Glutamatergic neuron (in vitro differentiated cells): ENCODE measurements around the gene PLEKHM3. TPM values are rescaled to one million over a fixed set of nuclear protein-coding genes. Genes with fewer than 3 reads are reported as not detected.
"Not testable (repeated sequence)": the region's sequence is repeated elsewhere in the genome, so short reads cannot be mapped to it uniquely, and the experiment has no call there.

Experiments used
- DNase-seq: peaks from one replicate; pipeline ENCODE4 v3.0.0; 2022
- H3K27ac Mint-ChIP-seq: one replicate; pipeline ENCODE4 v1.8.0; 2020; ENCODE audit warnings: mild to moderate bottlenecking, mixed read lengths, inconsistent platforms; ENCODE audit not compliant: unreplicated experiment
- H3K27me3 Mint-ChIP-seq: one replicate; pipeline ENCODE4 v1.8.0; 2020; ENCODE audit warnings: mild to moderate bottlenecking, moderate library complexity, mixed read lengths, inconsistent platforms; ENCODE audit not compliant: unreplicated experiment
- H3K36me3 Mint-ChIP-seq: one replicate; pipeline ENCODE4 v1.8.0; 2020; ENCODE audit warnings: mild to moderate bottlenecking, mixed read lengths, inconsistent platforms; ENCODE audit not compliant: unreplicated experiment
- H3K4me1 Mint-ChIP-seq: one replicate; pipeline ENCODE4 v1.8.0; 2020; ENCODE audit warnings: mild to moderate bottlenecking, low read depth, mixed read lengths, inconsistent platforms; ENCODE audit not compliant: unreplicated experiment
- H3K4me3 Mint-ChIP-seq: one replicate; pipeline ENCODE4 v1.8.0; 2020; ENCODE audit warnings: mild to moderate bottlenecking, mixed read lengths, inconsistent platforms; ENCODE audit not compliant: unreplicated experiment
- H3K9me3 Mint-ChIP-seq: one replicate; pipeline ENCODE4 v1.8.0; 2020; ENCODE audit warnings: mild to moderate bottlenecking, moderate library complexity, mixed read lengths, inconsistent platforms; ENCODE audit not compliant: unreplicated experiment
- CTCF ChIP-seq: fragments of 200-600 bp; sonication (generic); IDR thresholded peaks from one replicate; pipeline ENCODE4 v1.5.0; 2021; ENCODE audit not compliant: partially characterized antibody, unreplicated experiment
- total RNA-seq: library from RNA; stranded (reverse); fragmentation: NEBNext Ultra II Directional; extraction: Animal tissue kit (Norgen Biotek cat#: 25700); gene quantifications from one replicate; pipeline ENCODE4 v1.2.1, GENCODE V29; 2021; ENCODE audit not compliant: unreplicated experiment

Gene PLEKHM3
- total RNA-seq, 1 donor from 2014 or later: 19.5 TPM

- Mint-ChIP-seq H3K9me3 (no peaks in the 10 kb centered on the region), H3K27me3 (no peaks in the 10 kb centered on the region), H3K4me1 (peaks cover 8% of the 10 kb centered on the region), H3K4me3 (no peak overlapping the region), H3K27ac (no peak overlapping the region), H3K36me3 (no peaks in the 10 kb centered on the region)
- DNase-seq: no peak
- TF ChIP-seq CTCF: no peak
Measured at GRCh38 chr2:207950063-207950760, 75.1 kb downstream of the PLEKHM3 start.

GRCh38 chr2:207949245-207949644 lies 76.1 kb downstream of the PLEKHM3 start:
- not testable (repeated sequence) for H3K36me3 Mint-ChIP-seq, H3K9me3 Mint-ChIP-seq, H3K27ac Mint-ChIP-seq, H3K27me3 Mint-ChIP-seq, H3K4me3 Mint-ChIP-seq, H3K4me1 Mint-ChIP-seq, DNase-seq

- TF ChIP-seq CTCF: no peak
- DNase-seq: no peak
- Mint-ChIP-seq H3K9me3 (peaks cover 2% of the 10 kb centered on the region), H3K36me3 (no peaks in the 10 kb centered on the region), H3K4me3 (no peak overlapping the region), H3K27me3 (no peaks in the 10 kb centered on the region), H3K27ac (no peak overlapping the region), H3K4me1 (peaks cover under 1% of the 10 kb centered on the region)
Measured at GRCh38 chr2:207944979-207945600, 80.2 kb downstream of the PLEKHM3 start.

DNA sequence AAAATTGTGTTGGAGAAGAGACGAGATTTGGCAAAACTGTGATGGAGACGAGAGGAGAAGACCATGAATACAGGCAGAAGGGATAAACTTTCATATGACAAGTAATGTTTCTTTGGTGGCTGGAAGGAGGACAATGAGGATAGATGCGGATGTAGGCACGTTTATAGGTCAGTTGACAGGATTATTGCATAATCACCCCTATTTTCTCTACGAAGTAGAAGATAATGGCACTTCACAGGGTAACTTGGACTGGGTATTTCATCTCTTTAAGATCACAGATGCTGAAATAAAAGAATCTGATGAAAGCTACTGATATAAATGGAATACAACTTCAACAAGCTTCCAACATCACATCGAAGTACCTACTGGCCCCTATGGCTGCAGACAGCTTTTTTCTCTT lies 81.0 kb downstream of the PLEKHM3 start:
- TF ChIP-seq CTCF: no peak
- Mint-ChIP-seq H3K4me1 (no peaks in the 10 kb centered on the region), H3K27ac (no peak overlapping the region), H3K4me3 (no peak overlapping the region), H3K27me3 (no peaks in the 10 kb centered on the region), H3K36me3 (no peaks in the 10 kb centered on the region), H3K9me3 (peaks cover 2% of the 10 kb centered on the region)
- DNase-seq: no peak

DNA sequence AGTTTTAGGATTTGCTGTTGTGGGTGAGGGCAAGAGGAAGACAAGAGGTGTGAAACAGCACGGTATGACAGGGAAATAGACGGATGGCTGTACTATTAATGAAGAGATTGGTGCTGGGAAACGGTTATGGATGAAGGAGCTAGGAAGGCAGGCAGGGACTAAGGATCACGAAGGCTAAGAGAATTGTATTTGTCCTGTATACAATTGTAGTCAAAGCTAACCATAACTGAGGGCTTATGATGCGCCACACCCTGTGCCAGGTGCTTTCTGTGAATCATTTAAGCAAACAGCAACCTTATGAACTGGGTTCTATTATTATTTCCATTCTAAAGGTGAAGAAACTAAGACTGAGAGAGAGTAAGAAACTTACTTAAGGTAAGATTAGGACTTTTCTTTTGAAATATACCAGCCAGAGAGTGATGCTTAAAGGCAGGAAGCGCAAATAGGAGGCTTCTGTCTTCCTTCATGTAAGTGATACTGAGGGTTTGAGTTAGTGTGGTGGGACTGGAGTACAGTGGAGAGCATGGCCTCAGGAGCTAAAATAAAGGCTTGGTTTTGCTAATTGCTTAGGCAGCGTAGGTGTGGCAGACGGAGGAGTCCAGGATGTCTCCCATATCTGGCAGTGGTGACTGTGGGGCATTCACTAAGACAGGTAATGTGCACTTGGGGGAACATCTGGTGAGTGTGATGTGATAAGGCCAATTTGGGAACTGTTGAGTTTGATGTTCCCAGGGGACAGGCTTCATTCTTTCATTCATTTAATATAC lies 85.8 kb downstream of the PLEKHM3 start:
- Mint-ChIP-seq H3K27me3 (no peaks in the 10 kb centered on the region), H3K27ac (no peak overlapping the region), H3K36me3 (no peaks in the 10 kb centered on the region), H3K4me3 (no peak overlapping the region), H3K9me3 (no peaks in the 10 kb centered on the region), H3K4me1 (no peaks in the 10 kb centered on the region)
- DNase-seq: no peak
- no peak for TF ChIP-seq CTCF
